HEK293 (cell line): ENCODE data around the gene FBP1.

Experiments used
- CTCF ChIA-PET: fragments of 350-600 bp; formaldehyde crosslinking; extraction: SDS; loops from one replicate; lab custom pipeline; 2021; ENCODE audit warnings: antibody characterized with exemption; lab: Yijun Ruan, JAX
- POLR2A ChIA-PET: fragments of 300-600 bp; formaldehyde crosslinking; extraction: SDS; loops from one replicate; lab custom pipeline; 2020; ENCODE audit warnings: antibody characterized with exemption, inconsistent platforms; lab: Yijun Ruan, JAX
- H3K27ac ChIP-seq: fragments of 200-500 bp; sonication (Bioruptor generic); 2 replicates; pipeline ENCODE4 v1.5.1; 2014; ENCODE audit warnings: low read depth, low read length, control low read depth, inconsistent platforms; ENCODE audit errors: extremely low read depth
- H3K36me3 ChIP-seq, 2 experiments: fragments of 200-500 bp in 1 of 2; sonication (Bioruptor generic) in 1 of 2; 1 replicate in 1 of 2; 2 replicates in 1 of 2; pipeline ENCODE4 v1.5.1; 2014 to 2017; ENCODE audit warnings: inconsistent platforms in 2 of 2, low read length in 2 of 2; ENCODE audit not compliant: control insufficient read depth in 2 of 2, insufficient read depth in 1 of 2
- H3K4me1 ChIP-seq: fragments of 200-500 bp; sonication (Bioruptor generic); 2 replicates; pipeline ENCODE4 v1.5.1; 2014; ENCODE audit warnings: mild to moderate bottlenecking, low read length, inconsistent platforms; ENCODE audit not compliant: control insufficient read depth, insufficient read depth
- H3K4me3 ChIP-seq: 2 replicates; pipeline ENCODE4 v1.5.1; 2011; ENCODE audit warnings: low read depth, mild to moderate bottlenecking, control low read depth, low read length, moderate library complexity
- H3K9me3 ChIP-seq: fragments of 200-500 bp; sonication (Bioruptor generic); 2 replicates; pipeline ENCODE4 v1.5.1; 2014; ENCODE audit warnings: low read depth, low read length, inconsistent platforms; ENCODE audit not compliant: control insufficient read depth, insufficient read depth
- GLIS2 ChIP-seq: fragments of 450-650 bp; formaldehyde crosslinking; IDR thresholded peaks from 2 replicates; pipeline ENCODE4 v1.5.1; 2016; ENCODE audit warnings: missing biosample characterization, missing genetic modification characterization
- IKZF3 ChIP-seq: fragments of 450-650 bp; IDR thresholded peaks from 2 replicates; pipeline ENCODE4 v1.5.0; 2018; ENCODE audit warnings: missing biosample characterization, mild to moderate bottlenecking, missing genetic modification characterization, moderate library complexity
- MZF1 ChIP-seq: fragments of 450-650 bp; formaldehyde crosslinking; IDR thresholded peaks from 2 replicates; pipeline ENCODE4 v1.5.1; 2017; ENCODE audit warnings: missing biosample characterization, missing genetic modification characterization, borderline replicate concordance
- ZBTB21 ChIP-seq: fragments of 450-650 bp; formaldehyde crosslinking; IDR thresholded peaks from 2 replicates; pipeline ENCODE4 v1.5.1; 2017; ENCODE audit warnings: missing biosample characterization, missing genetic modification characterization
- ZBTB48 ChIP-seq: fragments of 450-650 bp; formaldehyde crosslinking; IDR thresholded peaks from 2 replicates; pipeline ENCODE4 v1.5.1; 2016; ENCODE audit warnings: missing biosample characterization, missing genetic modification characterization
- ZFP3 ChIP-seq: fragments of 450-650 bp; formaldehyde crosslinking; IDR thresholded peaks from 2 replicates; pipeline ENCODE4 v1.5.1; 2016; ENCODE audit warnings: low read depth, missing biosample characterization, missing genetic modification characterization
- ZNF169 ChIP-seq: fragments of 450-650 bp; formaldehyde crosslinking; IDR thresholded peaks from 2 replicates; pipeline ENCODE4 v1.5.1; 2016; ENCODE audit warnings: missing biosample characterization, missing genetic modification characterization
- ZNF2 ChIP-seq: fragments of 450-650 bp; formaldehyde crosslinking; IDR thresholded peaks from 2 replicates; pipeline ENCODE4 v1.5.1; 2016; ENCODE audit warnings: missing biosample characterization, missing genetic modification characterization
- ZNF292 ChIP-seq: fragments of 450-650 bp; formaldehyde crosslinking; IDR thresholded peaks from 2 replicates; pipeline ENCODE4 v1.5.1; 2016; ENCODE audit warnings: low read depth, missing biosample characterization, missing genetic modification characterization, borderline replicate concordance
- ZNF350 ChIP-seq: fragments of 450-650 bp; formaldehyde crosslinking; IDR thresholded peaks from 2 replicates; pipeline ENCODE4 v1.5.0; 2017; ENCODE audit warnings: missing biosample characterization, mild to moderate bottlenecking, missing genetic modification characterization
- ZNF426 ChIP-seq: fragments of 450-650 bp; formaldehyde crosslinking; IDR thresholded peaks from 2 replicates; pipeline ENCODE4 v1.5.1; 2017; ENCODE audit warnings: missing biosample characterization, missing genetic modification characterization, mild to moderate bottlenecking, inconsistent platforms, moderate library complexity
- ZNF48 ChIP-seq: fragments of 450-650 bp; formaldehyde crosslinking; IDR thresholded peaks from 2 replicates; pipeline ENCODE4 v1.5.1; 2016; ENCODE audit warnings: missing biosample characterization, missing genetic modification characterization
- ZNF555 ChIP-seq: fragments of 450-650 bp; formaldehyde crosslinking; conservative IDR thresholded peaks from 2 replicates; pipeline ENCODE4 v1.5.1; 2017; ENCODE audit warnings: missing biosample characterization, mild to moderate bottlenecking, missing genetic modification characterization, inconsistent platforms
- ZNF585B ChIP-seq: fragments of 450-650 bp; formaldehyde crosslinking; IDR thresholded peaks from 2 replicates; pipeline ENCODE4 v1.5.1; 2016; ENCODE audit warnings: missing biosample characterization, missing genetic modification characterization
- ZNF610 ChIP-seq: fragments of 450-650 bp; formaldehyde crosslinking; IDR thresholded peaks from 2 replicates; pipeline ENCODE4 v1.5.1; 2016; ENCODE audit warnings: missing biosample characterization, missing genetic modification characterization, borderline replicate concordance
- ZNF629 ChIP-seq: fragments of 450-650 bp; formaldehyde crosslinking; IDR thresholded peaks from 2 replicates; pipeline ENCODE4 v1.5.1; 2017; ENCODE audit warnings: missing biosample characterization, missing genetic modification characterization
- ZNF654 ChIP-seq: fragments of 450-650 bp; formaldehyde crosslinking; IDR thresholded peaks from 2 replicates; pipeline ENCODE4 v1.5.1; 2016; ENCODE audit warnings: low read depth, missing biosample characterization, missing genetic modification characterization
- ZNF660 ChIP-seq: fragments of 450-650 bp; IDR thresholded peaks from 2 replicates; pipeline ENCODE4 v1.5.1; 2018; ENCODE audit warnings: missing biosample characterization, mild to moderate bottlenecking, missing genetic modification characterization
- ZNF664 ChIP-seq: fragments of 450-650 bp; formaldehyde crosslinking; IDR thresholded peaks from 2 replicates; pipeline ENCODE4 v1.5.1; 2016; ENCODE audit warnings: missing biosample characterization, missing genetic modification characterization
- ZXDB ChIP-seq: fragments of 450-650 bp; formaldehyde crosslinking; IDR thresholded peaks from 2 replicates; pipeline ENCODE4 v1.5.1; 2016; ENCODE audit warnings: missing biosample characterization, missing genetic modification characterization
- TF ChIP-seq, protein P1 (sequence below): fragments of 450-650 bp; formaldehyde crosslinking; IDR thresholded peaks from 2 replicates; pipeline ENCODE4 v1.5.1; 2016; ENCODE audit warnings: missing biosample characterization, missing genetic modification characterization
- TF ChIP-seq, protein P2 (sequence below): fragments of 450-650 bp; formaldehyde crosslinking; IDR thresholded peaks from 2 replicates; pipeline ENCODE4 v1.5.1; 2017; ENCODE audit warnings: missing biosample characterization, missing genetic modification characterization
- TF ChIP-seq, protein P3 (sequence below): fragments of 450-650 bp; formaldehyde crosslinking; IDR thresholded peaks from 2 replicates; pipeline ENCODE4 v1.5.1; 2016; ENCODE audit warnings: missing biosample characterization, missing genetic modification characterization
- TF ChIP-seq, protein P4 (sequence below): fragments of 450-650 bp; formaldehyde crosslinking; IDR thresholded peaks from 2 replicates; pipeline ENCODE4 v1.5.1; 2016; ENCODE audit warnings: missing biosample characterization, missing genetic modification characterization, low read depth
- TF ChIP-seq, protein P5 (sequence below): fragments of 450-650 bp; formaldehyde crosslinking; IDR thresholded peaks from 2 replicates; pipeline ENCODE4 v1.5.1; 2016; ENCODE audit warnings: missing biosample characterization, missing genetic modification characterization

The FBP1 gene

DNA sequence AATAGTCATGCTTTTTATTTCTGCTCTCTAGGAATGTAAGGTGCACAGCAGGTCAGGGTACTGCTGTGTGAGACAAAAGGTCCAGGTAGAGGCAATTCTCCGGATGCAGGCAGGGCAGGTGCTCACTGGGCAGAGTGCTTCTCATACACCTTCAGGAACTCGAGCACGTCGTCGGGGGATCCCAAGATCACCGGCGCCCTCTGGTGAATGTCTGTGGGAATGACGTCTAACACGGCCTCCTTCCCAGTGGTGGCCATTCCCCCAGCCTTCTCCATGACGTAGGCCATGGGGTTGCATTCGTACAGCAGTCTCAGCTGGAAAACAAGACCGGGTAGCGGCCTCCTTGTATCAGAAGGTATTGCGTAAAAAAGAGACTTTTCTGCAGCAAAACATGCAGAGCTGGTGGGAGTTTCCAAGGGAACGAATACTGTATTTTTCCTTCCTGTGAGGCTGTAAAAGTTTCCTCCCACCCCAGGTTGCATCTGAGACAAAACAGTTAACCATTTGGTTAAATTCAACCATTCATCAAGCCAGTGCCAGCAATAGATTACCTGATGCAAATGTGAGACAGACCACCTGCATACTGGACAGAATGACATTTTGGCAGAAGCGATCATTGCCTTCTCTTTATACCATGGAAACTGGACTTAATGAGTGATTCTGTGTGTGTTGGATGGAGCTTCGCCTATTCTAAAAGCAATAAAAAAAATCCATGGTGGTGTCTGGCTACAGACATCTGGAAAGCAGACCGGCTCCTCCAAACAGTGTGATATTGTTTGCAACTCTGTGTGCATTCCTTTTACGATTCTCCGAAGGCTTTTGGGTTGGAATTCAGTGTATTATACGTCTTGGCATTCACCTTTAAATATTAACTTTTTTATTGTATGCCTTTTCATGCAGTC is 35.8 kb downstream of the FBP1 start:
- Histone ChIP-seq H3K27ac (no peak overlapping the region), H3K36me3 (no peaks in the 10 kb centered on the region), H3K4me1 (no peaks in the 10 kb centered on the region), H3K4me3 (no peak overlapping the region), H3K9me3 (no peaks in the 10 kb centered on the region)
- TF ChIP-seq, protein P1, sequence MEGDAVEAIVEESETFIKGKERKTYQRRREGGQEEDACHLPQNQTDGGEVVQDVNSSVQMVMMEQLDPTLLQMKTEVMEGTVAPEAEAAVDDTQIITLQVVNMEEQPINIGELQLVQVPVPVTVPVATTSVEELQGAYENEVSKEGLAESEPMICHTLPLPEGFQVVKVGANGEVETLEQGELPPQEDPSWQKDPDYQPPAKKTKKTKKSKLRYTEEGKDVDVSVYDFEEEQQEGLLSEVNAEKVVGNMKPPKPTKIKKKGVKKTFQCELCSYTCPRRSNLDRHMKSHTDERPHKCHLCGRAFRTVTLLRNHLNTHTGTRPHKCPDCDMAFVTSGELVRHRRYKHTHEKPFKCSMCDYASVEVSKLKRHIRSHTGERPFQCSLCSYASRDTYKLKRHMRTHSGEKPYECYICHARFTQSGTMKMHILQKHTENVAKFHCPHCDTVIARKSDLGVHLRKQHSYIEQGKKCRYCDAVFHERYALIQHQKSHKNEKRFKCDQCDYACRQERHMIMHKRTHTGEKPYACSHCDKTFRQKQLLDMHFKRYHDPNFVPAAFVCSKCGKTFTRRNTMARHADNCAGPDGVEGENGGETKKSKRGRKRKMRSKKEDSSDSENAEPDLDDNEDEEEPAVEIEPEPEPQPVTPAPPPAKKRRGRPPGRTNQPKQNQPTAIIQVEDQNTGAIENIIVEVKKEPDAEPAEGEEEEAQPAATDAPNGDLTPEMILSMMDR = peak; percentile 48
- TF ChIP-seq ZNF610 (tag by site-specific recombination) = no peak
- TF ChIP-seq, protein P2, sequence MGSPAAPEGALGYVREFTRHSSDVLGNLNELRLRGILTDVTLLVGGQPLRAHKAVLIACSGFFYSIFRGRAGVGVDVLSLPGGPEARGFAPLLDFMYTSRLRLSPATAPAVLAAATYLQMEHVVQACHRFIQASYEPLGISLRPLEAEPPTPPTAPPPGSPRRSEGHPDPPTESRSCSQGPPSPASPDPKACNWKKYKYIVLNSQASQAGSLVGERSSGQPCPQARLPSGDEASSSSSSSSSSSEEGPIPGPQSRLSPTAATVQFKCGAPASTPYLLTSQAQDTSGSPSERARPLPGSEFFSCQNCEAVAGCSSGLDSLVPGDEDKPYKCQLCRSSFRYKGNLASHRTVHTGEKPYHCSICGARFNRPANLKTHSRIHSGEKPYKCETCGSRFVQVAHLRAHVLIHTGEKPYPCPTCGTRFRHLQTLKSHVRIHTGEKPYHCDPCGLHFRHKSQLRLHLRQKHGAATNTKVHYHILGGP (tag by site-specific recombination) = peak; percentile 52
- TF ChIP-seq, protein P3, sequence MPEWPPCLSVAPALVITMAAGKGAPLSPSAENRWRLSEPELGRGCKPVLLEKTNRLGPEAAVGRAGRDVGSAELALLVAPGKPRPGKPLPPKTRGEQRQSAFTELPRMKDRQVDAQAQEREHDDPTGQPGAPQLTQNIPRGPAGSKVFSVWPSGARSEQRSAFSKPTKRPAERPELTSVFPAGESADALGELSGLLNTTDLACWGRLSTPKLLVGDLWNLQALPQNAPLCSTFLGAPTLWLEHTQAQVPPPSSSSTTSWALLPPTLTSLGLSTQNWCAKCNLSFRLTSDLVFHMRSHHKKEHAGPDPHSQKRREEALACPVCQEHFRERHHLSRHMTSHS = no peak
- peak; percentile 34; the same call in 1 of the 2 replicates for TF ChIP-seq ZNF660
- TF ChIP-seq, protein P4, sequence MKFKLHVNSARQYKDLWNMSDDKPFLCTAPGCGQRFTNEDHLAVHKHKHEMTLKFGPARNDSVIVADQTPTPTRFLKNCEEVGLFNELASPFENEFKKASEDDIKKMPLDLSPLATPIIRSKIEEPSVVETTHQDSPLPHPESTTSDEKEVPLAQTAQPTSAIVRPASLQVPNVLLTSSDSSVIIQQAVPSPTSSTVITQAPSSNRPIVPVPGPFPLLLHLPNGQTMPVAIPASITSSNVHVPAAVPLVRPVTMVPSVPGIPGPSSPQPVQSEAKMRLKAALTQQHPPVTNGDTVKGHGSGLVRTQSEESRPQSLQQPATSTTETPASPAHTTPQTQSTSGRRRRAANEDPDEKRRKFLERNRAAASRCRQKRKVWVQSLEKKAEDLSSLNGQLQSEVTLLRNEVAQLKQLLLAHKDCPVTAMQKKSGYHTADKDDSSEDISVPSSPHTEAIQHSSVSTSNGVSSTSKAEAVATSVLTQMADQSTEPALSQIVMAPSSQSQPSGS (tag by site-specific recombination) = 0 out of 2 replicates have a peak, but pooled peaks have one; percentile 22
- peak; percentile 73; the same call in 1 of the 2 replicates for TF ChIP-seq ZBTB21
- TF ChIP-seq ZNF629 = peak; percentile 81
- peak; percentile 72 for TF ChIP-seq ZNF654 (tag by site-specific recombination)
- TF ChIP-seq, protein P5, sequence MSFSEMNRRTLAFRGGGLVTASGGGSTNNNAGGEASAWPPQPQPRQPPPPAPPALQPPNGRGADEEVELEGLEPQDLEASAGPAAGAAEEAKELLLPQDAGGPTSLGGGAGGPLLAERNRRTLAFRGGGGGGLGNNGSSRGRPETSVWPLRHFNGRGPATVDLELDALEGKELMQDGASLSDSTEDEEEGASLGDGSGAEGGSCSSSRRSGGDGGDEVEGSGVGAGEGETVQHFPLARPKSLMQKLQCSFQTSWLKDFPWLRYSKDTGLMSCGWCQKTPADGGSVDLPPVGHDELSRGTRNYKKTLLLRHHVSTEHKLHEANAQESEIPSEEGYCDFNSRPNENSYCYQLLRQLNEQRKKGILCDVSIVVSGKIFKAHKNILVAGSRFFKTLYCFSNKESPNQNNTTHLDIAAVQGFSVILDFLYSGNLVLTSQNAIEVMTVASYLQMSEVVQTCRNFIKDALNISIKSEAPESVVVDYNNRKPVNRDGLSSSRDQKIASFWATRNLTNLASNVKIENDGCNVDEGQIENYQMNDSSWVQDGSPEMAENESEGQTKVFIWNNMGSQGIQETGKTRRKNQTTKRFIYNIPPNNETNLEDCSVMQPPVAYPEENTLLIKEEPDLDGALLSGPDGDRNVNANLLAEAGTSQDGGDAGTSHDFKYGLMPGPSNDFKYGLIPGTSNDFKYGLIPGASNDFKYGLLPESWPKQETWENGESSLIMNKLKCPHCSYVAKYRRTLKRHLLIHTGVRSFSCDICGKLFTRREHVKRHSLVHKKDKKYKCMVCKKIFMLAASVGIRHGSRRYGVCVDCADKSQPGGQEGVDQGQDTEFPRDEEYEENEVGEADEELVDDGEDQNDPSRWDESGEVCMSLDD (tag by site-specific recombination) = peak; percentile 91
- no peak for TF ChIP-seq ZBTB48 (tag by site-specific recombination)
- ChIA-PET CTCF (interaction anchor here (0.6 to 1.1 kb wide), 7 partner anchors 10 to 308 kb away, joined by 3 to 5 read pairs (median 3); partner anchors contain the start of gene FBP2), POLR2A (no interaction called here)

DNA sequence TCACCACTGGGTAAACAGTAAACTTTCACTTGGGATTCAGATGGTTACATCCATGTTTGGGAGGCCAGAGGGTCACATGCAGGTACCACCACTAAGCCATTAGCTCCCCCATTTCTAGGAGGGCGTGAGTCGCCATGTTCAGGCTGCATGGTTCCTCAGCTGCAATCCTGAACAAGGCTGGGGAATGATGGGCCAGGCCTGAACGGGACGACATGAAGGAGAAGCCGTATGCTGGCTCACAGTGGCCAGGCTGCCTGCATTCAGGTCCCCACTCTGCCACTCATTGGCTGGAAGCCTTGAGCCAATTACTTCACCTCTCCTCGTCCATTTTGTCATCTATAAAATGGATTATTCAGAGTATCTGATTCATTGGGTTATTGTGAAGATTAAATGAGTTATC is 36.7 kb downstream of the FBP1 start:
- no peak overlapping the region for H3K27ac ChIP-seq
- no peak overlapping the region for H3K4me3 ChIP-seq
- ChIA-PET POLR2A (no interaction called here), CTCF (interaction anchor here (0.5 to 1.1 kb wide), 3 partner anchors 9 to 65 kb away, joined by 3 to 5 read pairs (median 4); partner anchors contain the start of gene FBP2)
- no peaks in the 10 kb centered on the region for H3K4me1 ChIP-seq
- no peaks in the 10 kb centered on the region for H3K36me3 ChIP-seq
- H3K9me3 ChIP-seq = no peaks in the 10 kb centered on the region
- TF ChIP-seq ZNF292 (tag by site-specific recombination) (no peak), MZF1 (tag by site-specific recombination) (no peak), ZNF585B (tag by site-specific recombination) (no peak), ZNF610 (tag by site-specific recombination) (no peak), ZNF426 (tag by site-specific recombination) (no peak), ZFP3 (tag by site-specific recombination) (no peak), ZNF350 (tag by site-specific recombination) (no peak), ZNF169 (no peak), ZNF2 (tag by site-specific recombination) (no peak), ZNF664 (tag by site-specific recombination) (no peak), IKZF3 (tag by site-specific recombination) (no peak), GLIS2 (no peak), ZNF48 (tag by site-specific recombination) (no peak), ZNF555 (tag by site-specific recombination) (no peak), ZXDB (tag by site-specific recombination) (no peak)
